Measurements from ENCODE around the gene MED1.
"Not testable (repeated sequence)": the region's sequence is repeated elsewhere in the genome, so short reads cannot be mapped to it uniquely, and the experiment has no call there.

Gene MED1

DNA sequence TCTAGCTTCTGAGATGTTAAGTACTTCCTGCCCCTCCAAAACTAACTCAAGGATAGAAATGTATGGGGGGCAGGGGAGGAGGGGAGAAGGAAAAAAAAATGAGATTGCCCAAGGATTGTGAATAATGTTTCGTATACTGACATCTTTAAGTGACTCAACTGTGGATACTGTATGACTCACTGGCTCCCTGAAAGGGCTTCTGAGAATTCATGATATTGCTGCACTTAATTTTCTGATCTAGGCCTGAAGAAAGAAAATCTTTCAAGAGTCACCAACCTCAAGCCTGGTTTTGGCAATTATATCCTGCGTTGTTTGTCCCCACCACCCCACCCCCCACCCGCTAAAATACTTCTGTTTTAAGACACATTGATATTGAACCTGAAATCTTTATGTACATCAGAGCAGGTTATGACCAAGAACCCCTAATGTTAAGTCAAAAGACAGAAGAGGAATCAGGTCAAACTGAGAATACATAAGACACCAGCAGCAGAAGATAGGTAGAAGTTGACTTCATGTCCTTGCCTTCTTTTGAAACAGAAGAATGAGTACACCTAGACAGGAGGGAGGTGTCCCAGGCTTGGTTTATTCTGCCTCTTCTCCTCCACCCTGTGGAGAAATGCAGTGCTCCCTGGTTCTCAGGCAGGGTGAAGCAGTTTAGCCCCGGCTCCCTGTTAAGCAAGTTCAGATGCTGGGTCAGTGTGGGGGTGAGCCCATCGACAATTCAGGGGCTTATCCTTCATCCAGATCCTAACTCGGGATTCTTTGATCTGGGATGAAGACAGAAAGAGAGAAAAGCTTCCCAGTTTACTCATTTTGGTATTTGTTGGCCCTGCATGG lies 46.3 kb downstream of the MED1 start:
- TF ChIP-seq JUND (IDR thresholded peaks at IDR 0.05; ENCODE audit: low read depth), result no peak
- in situ Hi-C loops (cut with HindIII; ENCODE audit: low pct_unique_long_range_greater_than_20kb, low sequenced_read_pairs), result no loop called here
- DNase-seq (ENCODE audit: low read depth in 1 of 2, low spot score in 1 of 2), result no peak

DNA sequence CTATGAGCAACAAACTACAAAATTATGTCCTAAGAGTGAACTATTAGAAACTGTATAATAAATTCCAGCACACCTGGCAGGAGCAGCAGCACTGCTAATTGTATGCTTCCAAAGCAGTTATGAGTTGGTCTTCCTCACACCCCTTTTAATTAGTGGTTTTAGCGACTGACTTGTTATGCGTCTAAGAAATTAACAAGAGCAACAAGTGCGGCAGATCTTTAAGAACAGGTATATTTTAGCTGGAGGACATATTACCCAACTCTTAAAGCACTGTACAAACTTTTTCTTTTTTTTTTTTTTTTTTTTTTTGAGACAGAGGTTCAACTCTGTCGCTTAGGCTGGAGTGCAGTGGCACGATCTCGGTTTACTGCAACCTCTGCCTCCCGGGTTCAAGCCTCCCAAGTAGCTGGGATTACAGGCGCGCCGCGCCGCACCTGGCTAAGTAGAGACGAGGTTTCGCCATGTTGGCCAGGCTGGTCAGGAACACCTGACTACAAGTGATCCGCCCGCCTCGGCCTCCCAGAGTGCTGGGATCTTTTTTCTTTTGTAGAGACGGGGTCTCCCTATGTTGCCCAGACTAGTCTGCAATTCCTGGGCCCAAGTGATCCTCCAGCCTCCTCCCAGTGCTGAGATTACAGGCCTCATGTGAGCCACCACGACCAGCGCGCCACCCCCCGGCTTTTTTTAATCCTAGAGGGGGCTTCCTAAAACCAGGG lies 48.0 kb downstream of the MED1 start:
- in situ Hi-C loops (cut with HindIII; ENCODE audit: low pct_unique_long_range_greater_than_20kb, low sequenced_read_pairs), result no loop called here
- no peak for DNase-seq (ENCODE audit: low read depth in 1 of 2, low spot score in 1 of 2)

GRCh38 chr17:39402244-39402889 lies 48.7 kb downstream of the MED1 start:
- in situ Hi-C loops (cut with HindIII; ENCODE audit: low pct_unique_long_range_greater_than_20kb, low sequenced_read_pairs), result no loop called here
- DNase-seq (ENCODE audit: low read depth in 1 of 2, low spot score in 1 of 2), result peak; percentile 95 to 98
- TF ChIP-seq JUND (IDR thresholded peaks at IDR 0.05; ENCODE audit: low read depth), result no peak

More for the DNA sequence above, 48.0 kb downstream of the MED1 start:
- no peak for TF ChIP-seq JUND (IDR thresholded peaks at IDR 0.05; ENCODE audit: low read depth)

DNA sequence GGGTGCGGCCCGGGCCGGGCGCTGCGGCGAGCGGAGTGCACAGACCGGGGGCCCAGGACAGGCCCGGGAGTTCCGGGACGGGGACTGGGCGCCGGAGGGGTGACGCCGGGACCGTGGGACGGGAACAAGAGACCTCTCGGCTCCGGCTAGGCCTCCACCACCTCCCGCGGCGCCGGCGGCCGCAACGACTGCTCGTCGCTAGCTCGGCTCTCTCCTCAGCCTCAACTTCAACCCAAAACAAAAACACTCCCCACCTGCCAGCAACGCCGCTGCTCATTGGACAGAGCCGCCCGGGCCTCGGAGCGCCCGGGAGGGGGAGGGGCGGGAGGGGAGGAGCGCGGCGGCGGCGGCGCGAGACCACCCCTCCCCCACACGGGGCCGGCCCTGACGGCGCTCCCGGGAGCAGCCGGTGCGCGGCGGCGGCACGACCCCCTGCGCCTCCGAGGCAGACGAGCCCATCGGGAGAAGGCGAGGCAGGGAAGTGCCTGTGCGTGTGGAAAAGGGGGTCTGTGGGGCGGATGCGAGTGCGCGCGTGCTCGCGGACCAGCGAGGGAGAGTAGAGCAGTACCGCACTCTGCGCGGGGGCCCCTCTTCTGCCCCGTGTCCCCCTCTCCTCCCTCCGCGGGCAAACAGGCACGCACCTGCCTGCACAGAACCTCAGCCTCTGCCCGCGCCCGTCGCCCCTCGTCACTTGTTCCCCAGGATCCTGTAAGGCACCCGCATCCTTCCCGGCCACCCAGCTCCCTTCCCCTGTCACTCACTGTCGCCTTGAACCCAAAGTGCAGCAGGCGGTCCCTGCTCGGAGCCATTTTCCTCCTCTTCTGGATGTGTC lies 49.4 kb downstream of the MED1 start, which contains the start of gene FBXL20:
FBXL20 (minus strand) TSS at position 215 of the 832 bp plus-strand sequence. CDS start 224 bp downstream, outside the sequence.
- TF ChIP-seq JUND (IDR thresholded peaks at IDR 0.05; ENCODE audit: low read depth), result no peak
- in situ Hi-C loops (cut with HindIII; ENCODE audit: low pct_unique_long_range_greater_than_20kb, low sequenced_read_pairs), result no loop called here
- peak; percentile 96 to 98 for DNase-seq (ENCODE audit: low read depth in 1 of 2, low spot score in 1 of 2)

DNA sequence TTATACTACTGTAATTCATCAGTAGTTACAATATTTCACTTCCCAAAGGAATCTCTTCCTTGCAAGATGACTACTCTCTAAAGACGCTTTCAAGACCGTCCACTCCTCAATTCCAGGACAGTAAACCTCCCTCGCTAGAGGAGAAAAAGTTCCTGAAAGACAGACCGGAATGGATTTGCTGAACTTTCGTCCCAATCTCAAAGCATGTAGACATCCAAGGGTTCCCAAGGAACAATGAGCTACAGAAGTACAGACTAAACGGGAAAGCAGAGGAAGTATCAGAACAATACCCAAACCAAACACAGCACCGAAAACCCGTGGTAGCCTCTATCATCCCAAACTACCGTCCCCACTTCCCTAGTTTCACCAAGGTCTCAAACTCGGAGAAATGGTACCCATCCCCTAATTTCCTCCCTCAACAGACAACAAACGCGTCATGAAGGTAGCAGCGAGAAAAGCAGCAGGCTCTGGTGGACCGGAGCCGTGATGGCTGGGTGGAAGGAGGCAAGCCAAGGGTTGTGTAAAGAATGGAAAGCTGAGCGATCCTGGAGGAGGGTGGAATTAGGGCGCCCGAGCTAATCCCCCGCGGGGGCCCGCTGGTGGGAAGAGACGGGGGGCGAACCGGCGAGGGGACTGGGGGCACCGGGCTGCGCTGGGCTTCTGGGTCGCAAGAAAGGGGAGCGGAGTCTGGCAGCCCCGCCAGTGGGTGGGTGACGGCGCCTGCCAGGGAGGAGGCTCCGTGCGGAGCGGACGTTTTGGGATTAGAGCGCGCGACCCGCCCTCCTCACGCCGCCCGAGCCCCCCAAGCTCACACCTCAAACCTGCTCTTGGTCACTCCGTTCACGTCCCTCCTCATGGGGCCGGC lies 50.3 kb downstream of the MED1 start:
- TF ChIP-seq JUND (IDR thresholded peaks at IDR 0.05; ENCODE audit: low read depth), result no peak
- in situ Hi-C loops (cut with HindIII; ENCODE audit: low pct_unique_long_range_greater_than_20kb, low sequenced_read_pairs), result no loop called here
- no peak for DNase-seq (ENCODE audit: low read depth in 1 of 2, low spot score in 1 of 2)

DNA sequence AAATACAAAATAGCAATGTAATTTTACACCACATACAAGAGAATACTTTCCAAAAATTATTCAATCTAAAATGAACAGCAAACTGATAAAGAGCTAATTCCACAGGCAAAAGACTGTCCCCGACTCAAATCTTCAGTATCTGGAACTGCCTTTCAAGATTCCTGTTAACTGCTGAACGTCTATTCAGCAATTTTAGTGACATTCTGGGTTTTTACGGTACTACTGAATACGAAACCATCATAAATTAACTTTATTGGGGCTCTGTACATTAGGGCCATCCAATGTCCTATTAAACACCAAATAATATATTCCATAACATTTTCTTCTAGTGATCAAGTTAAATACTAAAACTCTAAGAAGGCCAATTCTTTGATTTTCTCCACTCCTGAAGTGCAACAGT lies 51.3 kb downstream of the MED1 start:
- in situ Hi-C loops (cut with HindIII; ENCODE audit: low pct_unique_long_range_greater_than_20kb, low sequenced_read_pairs), result no loop called here
- DNase-seq (ENCODE audit: low read depth in 1 of 2, low spot score in 1 of 2), result no peak
- TF ChIP-seq JUND (IDR thresholded peaks at IDR 0.05; ENCODE audit: low read depth), result no peak

- in situ Hi-C loops (cut with HindIII; ENCODE audit: low pct_unique_long_range_greater_than_20kb, low sequenced_read_pairs), result no loop called here
- no peak for TF ChIP-seq JUND (IDR thresholded peaks at IDR 0.05; ENCODE audit: low read depth)
These were observed 57.3 kb downstream of the MED1 start for GRCh38 chr17:39393736-39394135.

DNA sequence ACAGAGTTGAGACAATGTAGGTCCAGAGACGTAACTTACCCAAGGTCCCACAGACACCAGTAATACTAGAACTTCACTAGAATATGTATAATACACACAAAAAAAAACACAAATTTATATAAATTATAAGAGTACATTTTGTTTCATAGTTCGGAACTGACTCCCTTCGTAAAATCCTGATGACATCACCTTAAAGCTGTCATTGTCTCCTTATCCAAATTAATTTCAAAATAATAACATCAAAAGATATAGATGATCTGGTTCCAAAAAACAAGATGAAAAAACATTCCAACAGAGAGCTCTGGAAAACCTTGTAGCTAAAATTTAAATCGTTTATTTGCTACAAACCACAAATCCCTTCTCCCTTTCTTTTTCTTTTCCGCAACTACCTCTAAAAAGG lies 59.6 kb downstream of the MED1 start:
- no peak for TF ChIP-seq JUND (IDR thresholded peaks at IDR 0.05; ENCODE audit: low read depth)
- DNase-seq (ENCODE audit: low read depth in 1 of 2, low spot score in 1 of 2), result no peak
- in situ Hi-C loops (cut with HindIII; ENCODE audit: low pct_unique_long_range_greater_than_20kb, low sequenced_read_pairs), result no loop called here

More at GRCh38 chr17:39393736-39394135, 57.3 kb downstream of the MED1 start:
- no peak for DNase-seq (ENCODE audit: low read depth in 1 of 2, low spot score in 1 of 2)

- no peak for TF ChIP-seq JUND (IDR thresholded peaks at IDR 0.05; ENCODE audit: low read depth)
- DNase-seq (ENCODE audit: low read depth in 1 of 2, low spot score in 1 of 2), result no peak
- in situ Hi-C loops (cut with HindIII; ENCODE audit: low pct_unique_long_range_greater_than_20kb, low sequenced_read_pairs), result no loop called here
These were observed 66.0 kb downstream of the MED1 start for GRCh38 chr17:39385040-39385439.

- DNase-seq (ENCODE audit: low read depth in 1 of 2, low spot score in 1 of 2), result no peak
- TF ChIP-seq JUND (IDR thresholded peaks at IDR 0.05; ENCODE audit: low read depth), result no peak
- in situ Hi-C loops (cut with HindIII; ENCODE audit: low pct_unique_long_range_greater_than_20kb, low sequenced_read_pairs), result no loop called here
These were observed 70.9 kb downstream of the MED1 start for GRCh38 chr17:39380144-39380543.

- in situ Hi-C loops (cut with HindIII; ENCODE audit: low pct_unique_long_range_greater_than_20kb, low sequenced_read_pairs), result no loop called here
- no peak for TF ChIP-seq JUND (IDR thresholded peaks at IDR 0.05; ENCODE audit: low read depth)
These were observed 74.6 kb downstream of the MED1 start for GRCh38 chr17:39376434-39376833.

DNA sequence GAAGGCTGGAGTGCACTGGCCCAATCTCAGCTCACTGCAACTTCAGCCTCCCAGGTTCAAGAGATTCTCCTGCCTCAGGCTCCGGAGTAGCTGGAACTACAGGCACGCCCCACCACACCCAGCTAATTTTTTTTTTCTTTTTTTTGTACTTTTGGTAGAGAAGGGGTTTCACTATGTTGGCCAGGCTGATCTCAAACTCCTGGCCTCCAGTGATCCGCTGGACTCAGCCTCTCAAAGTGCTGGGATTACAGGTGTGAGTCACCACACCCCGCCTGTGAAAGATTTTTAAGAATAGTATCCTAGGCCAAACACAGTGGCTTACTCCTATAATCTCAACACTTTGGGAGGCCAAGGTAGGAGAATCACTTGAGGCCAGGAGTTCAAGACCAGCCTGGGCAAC lies 83.3 kb downstream of the MED1 start:
- DNase-seq (ENCODE audit: low read depth in 1 of 2, low spot score in 1 of 2); in situ Hi-C loops (cut with HindIII; ENCODE audit: low pct_unique_long_range_greater_than_20kb, low sequenced_read_pairs): not testable (repeated sequence)

More at GRCh38 chr17:39376434-39376833, 74.6 kb downstream of the MED1 start:
- DNase-seq (ENCODE audit: low read depth in 1 of 2, low spot score in 1 of 2), result no peak

All from T47D (cell line).